Left kidney (tissue), 8 donors: ENCODE measurements around the gene ZNF827. TPM values are rescaled to one million over a fixed set of nuclear protein-coding genes. Genes with fewer than 3 reads are reported as not detected.

Experiments used
- DNase-seq: peaks from one replicate; pipeline ENCODE4 v3.0.0-alpha.2; 2013
- long read RNA-seq, 8 donors: transcript quantifications; one replicate each; lab custom pipeline, GENCODE V29; 2026
- polyA plus RNA-seq: library from polyadenylated mRNA; unstranded; fragments of 120-200 nt; gene quantifications from one replicate; pipeline ENCODE4 v1.2.1, GENCODE V29; 2013; ENCODE audit not compliant: insufficient read length

Gene ZNF827, protein sequence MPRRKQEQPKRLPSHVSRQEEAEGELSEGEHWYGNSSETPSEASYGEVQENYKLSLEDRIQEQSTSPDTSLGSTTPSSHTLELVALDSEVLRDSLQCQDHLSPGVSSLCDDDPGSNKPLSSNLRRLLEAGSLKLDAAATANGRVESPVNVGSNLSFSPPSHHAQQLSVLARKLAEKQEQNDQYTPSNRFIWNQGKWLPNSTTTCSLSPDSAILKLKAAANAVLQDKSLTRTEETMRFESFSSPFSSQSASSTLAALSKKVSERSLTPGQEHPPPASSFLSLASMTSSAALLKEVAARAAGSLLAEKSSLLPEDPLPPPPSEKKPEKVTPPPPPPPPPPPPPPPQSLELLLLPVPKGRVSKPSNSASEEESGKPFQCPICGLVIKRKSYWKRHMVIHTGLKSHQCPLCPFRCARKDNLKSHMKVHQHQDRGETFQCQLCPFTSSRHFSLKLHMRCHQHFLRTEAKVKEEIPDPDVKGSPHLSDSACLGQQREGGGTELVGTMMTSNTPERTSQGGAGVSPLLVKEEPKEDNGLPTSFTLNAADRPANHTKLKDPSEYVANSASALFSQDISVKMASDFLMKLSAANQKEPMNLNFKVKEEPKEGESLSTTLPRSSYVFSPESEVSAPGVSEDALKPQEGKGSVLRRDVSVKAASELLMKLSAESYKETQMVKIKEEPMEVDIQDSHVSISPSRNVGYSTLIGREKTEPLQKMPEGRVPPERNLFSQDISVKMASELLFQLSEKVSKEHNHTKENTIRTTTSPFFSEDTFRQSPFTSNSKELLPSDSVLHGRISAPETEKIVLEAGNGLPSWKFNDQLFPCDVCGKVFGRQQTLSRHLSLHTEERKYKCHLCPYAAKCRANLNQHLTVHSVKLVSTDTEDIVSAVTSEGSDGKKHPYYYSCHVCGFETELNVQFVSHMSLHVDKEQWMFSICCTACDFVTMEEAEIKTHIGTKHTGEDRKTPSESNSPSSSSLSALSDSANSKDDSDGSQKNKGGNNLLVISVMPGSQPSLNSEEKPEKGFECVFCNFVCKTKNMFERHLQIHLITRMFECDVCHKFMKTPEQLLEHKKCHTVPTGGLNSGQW
- 47.5 TPM for polyA plus RNA-seq
- long read RNA-seq, donor 1, partial matches to known transcripts: 17 of 18 reads
- long read RNA-seq, donor 1, other reads (novel, unspliced or antisense): 0 of 18 reads
- long read RNA-seq, donor 2, partial matches to known transcripts: 7 of 7 reads
- long read RNA-seq, donor 2, other reads (novel, unspliced or antisense): 0 of 7 reads
- long read RNA-seq, donor 3: 0 reads
- long read RNA-seq, donor 4: 0 reads
- long read RNA-seq, donor 5, partial matches to known transcripts: 6 of 6 reads
- long read RNA-seq, donor 5, other reads (novel, unspliced or antisense): 0 of 6 reads
- long read RNA-seq, donor 6, partial matches to known transcripts: 6 of 7 reads
- long read RNA-seq, donor 6, other reads (novel, unspliced or antisense): 0 of 7 reads
- long read RNA-seq, donor 7, partial matches to known transcripts: 15 of 16 reads
- long read RNA-seq, donor 7, other reads (novel, unspliced or antisense): 0 of 16 reads
- long read RNA-seq, donor 8: 0 reads

DNA sequence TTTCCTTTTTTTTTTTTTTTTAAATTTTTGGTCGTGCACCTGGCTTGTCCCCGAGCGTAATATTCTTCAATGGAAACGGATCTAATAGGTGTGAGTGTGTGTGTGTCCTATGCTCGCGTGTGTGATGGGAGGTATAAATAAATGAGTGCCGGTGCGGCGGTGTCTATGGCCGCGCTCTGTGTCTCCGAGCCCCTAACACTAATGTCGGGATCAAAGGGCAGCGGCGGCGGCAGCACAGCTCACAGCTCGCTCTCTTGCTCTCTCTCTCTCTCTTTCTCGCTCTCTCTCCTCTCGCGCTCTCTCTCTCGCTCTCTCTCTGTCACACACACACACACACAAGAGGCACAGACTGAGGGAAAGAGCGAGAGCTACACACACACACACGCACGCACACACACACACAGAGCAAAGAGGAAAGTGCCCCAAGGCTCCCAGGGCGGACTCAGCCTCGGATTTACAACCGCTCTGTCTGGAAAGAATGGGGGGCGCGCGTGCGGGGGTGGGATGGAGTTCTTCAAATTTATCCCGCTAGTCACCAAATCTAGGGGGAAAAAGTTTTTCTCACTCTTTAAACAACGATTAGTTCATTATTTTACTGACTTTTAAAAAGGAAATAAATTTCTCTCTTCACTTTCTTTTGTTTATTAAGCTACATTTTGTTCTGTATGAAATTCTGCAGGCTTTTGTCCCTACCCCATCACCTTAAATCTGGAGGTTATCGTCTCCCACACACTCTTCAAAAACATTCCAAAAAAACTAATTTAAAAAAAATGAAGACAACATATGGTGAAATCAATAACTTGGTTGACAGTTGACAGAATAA lies at the start of gene ZNF827:
Gene ZNF827 (minus strand): TSS at position 206 of the 823 bp plus-strand sequence. CDS start 416 bp downstream, outside the sequence.
- peak; percentile 74 for DNase-seq

DNA sequence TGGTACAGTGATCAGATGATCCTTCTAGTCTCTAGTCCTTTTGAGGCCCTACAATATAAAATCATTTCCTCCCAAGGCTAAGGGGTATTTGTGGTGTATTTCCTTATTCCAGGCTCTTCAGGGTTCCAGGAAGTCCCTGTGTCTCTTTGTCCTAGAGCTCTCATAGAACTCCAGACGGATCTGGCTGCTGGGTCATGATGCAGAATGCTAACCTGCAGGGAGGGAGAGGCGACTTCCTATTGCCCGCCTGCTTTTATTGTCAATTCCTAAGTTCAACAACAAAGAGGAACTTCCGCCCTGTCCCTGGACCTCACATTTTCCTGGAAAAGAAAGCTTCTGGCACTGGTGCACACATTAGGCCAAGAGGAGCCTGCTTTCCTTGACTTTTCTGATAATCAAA lies 45.9 kb upstream of the ZNF827 start:
- DNase-seq: no peak

DNA sequence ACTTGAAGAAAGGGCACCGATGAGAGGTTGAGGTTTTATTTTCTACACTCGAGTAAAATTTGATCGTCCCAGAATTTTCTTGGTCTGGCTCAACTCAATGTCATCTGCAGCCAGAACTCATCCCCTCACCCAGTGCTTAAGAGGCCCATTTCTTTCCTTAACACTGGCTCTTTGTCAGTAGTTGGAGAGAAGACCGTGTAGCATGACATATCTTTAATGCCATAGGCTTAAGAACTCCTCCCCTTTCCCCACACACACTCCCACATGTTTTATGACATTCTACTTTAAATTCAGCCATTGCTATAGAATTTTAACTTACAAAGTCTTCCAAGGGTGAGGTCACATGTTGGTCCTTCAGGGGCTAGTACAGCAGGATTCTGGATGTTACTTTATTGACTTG lies 44.2 kb upstream of the ZNF827 start:
- no peak for DNase-seq

DNA sequence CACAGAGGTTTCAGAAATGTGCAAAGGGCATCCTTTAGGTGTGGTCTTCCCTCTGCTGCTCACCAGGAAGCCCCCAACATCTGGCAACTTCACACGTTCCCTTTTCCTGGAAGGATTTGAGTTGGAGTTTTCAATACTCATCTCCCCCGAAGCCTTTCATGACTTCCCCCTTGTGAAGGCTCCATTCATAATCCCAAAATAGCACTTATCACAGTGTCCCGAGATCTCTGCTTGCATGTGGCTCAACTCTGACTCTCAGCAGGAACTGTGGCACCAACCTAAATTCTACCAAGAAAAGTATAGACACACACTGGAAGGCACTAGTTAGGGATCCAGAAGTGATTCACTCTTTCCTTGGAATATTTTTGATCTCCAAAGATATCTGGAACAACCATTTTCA lies 40.5 kb upstream of the ZNF827 start:
- no peak for DNase-seq

DNA sequence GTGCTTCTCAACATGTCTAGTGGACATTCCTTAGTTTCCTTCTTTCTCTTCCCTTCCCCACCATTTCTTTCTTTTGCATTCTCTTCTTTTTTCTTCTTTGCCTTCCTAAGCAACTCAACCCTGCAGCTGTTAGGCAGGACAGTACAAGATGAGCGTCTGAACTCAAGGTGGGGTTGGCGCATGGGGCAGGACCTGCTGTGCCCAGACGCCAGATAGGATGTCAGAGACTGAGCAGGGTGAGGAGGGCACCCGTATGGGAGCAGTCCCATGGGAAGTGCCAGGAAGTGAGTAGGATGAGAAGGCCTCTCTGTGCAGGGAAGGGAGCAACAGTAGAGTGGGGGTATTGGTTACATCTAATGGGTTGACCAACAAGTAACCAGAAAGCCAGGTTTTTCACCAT lies 38.1 kb upstream of the ZNF827 start:
- no peak for DNase-seq

DNA sequence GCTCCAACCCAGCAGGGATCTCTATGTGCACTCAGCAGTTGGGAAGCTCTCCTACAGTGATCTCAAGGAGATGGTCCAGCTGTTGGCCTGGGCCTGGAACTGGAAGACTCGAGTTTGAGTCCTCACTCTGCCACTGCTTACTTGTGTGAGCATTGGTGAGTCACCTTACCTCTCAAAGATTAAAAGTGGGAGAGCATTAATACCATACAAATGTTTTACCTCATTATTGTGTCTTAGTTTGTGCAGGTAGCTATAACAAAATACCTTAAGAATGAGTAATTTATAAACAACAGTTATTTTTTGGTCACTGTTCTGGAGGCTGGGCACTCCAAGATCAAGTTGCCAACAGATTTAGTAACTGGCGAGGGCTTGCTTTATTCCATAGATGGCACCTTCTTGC lies 21.4 kb upstream of the ZNF827 start:
- no peak for DNase-seq

DNA sequence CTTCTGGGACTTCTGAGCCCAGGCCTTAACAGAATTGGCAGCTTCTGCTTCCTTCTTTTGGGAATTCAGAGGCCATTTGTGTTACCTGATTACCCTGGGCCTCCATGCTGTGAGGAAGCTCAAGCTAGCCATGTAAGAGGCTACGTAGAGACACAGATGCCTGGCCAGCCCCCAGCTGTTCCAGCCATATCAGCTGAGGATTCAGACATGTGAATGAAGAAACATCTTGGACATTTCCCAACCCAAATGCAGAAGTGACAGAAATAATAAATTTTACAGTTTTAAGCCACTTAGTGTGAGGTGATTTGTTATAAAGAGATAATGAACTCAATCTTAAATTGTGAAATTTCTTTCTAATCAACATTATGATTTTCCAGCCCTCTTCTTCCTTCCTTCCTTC lies 18.7 kb upstream of the ZNF827 start:
- no peak for DNase-seq

DNA sequence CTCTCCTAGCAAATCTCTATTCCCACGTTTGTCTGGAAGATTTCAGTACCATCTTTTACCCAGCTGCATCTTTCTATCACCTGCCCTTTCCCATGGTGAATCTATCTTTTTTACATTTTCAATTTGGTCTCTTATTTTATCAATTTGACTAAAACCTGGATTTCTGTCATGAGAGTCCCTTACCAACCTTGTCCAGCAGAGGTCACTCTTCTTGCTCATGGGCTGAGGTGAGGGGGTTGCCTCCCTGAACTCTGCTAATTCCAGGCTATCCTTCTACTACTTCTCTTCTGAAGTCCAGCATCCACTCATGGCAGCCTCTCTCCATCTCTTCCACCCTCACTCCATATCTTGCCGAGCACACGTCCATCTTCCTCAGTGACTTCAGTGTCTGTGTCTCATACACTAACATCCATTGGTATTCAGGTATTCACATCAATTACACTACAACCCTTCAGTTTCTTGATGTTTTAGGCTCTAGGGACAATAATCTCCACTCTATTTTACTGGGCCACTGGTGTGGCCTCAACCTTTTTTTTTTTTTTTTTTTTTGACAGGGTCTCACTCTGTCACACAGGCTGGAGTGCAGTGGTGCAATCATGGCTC lies 17.8 kb upstream of the ZNF827 start:
- DNase-seq: no peak

DNA sequence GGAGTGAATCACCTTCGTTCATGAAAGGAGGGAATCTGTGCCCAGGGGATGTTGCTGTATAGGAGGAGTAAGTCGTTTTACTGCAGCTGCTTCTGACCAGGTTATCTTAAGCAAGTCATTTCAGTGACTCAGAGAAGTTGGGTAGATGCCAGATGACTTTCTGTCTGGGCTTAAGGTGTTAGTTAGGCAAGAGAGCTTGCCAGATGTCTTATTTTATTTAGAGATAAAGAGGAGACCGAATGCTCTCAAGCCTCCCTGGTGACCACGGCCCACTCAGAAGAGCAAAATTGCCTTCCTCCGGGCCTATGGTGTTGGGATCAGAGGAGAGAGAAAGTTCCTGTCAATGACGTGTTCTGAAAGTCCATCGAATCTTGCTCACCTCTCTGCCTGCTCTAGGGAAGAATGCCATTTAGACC lies 16.3 kb upstream of the ZNF827 start:
- no peak for DNase-seq

DNA sequence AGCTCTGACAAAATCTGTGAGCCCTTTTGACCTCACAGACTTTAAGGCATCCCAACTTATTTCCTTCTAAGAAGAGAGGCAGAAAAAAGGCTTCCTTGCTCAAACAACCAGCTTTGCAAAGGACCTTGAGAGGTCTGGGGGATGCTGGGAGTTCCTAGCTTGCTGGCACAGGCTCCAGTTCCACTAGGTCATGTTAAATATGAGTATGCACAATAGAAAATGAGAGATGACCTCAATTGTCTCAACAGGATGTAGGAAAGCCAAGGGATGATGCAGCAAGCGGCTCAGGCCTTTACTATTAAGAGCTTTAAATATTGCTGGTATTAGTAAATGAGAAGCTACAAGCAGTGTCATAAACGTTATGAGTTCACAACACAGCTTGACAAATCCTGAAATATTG lies 13.3 kb upstream of the ZNF827 start:
- DNase-seq: no peak

DNA sequence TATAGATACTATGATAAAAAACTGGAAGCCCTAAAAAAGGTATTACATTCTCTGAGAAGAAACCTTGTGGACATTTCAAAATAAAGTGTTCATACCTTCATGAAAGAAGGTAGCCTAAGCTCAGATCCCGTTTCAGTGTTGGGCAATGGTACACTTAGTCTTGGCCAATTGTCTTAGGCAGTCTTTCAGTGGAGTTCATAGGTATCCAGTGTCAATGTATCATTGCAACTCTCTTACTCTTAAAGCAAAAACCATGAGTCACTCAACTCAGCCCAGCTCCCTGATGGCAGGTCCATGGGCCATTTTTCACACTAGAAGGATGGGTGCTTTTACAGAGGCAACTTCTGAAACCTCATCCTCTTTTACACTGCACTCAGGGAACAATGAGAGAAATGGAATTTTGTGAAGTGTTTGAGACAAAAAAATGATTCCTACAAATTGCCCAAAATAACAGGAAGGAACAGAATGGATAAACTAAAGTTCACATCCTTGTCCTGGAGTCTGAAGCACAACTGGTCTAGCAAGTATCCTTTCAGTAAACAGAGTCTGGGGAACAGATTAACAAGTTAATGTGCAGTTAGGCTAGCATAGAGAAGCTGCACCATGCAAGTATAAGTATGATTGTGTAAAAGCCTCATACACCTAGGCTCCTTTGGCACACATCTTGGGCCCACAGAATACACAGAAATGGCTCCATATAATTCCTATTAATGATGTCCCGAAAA lies 7.0 kb upstream of the ZNF827 start:
- no peak for DNase-seq

DNA sequence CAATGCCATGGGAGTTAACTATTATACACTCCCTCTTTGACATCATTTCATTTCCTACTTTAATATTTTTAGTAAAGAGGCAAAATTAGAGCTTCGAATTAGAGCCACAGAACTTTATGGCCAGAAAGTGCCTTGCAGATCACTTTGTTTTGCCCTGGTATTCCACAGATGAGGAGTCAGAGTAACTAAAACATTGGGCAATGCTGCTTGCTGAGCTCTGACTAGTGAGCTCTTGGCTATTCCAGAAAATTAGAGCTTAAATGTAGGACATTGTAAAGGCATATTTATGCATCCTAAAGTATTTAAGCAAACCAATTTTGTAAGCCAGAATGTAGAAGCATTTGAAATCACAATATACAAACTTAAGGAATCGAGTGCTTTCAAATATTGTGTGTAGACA lies 6.3 kb upstream of the ZNF827 start:
- no peak for DNase-seq

DNA sequence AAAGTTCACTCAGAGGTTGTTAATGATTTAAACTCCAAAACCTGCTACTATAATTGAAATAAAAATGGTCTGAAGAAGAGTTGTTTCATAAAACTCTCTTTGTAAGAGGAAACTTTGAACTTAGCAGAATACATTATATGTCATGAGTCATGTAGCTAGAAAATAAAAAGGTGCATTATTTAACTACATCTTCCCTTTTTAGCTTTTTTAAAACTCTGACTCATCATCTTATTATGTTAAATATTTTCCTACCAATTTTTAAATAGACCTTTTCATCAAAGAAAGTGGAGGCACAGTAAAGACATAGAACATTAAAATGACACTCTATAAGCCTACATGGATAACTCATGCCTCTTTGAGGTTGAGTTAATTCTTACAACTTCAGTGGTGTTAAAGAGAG lies 1.2 kb upstream of the ZNF827 start:
- no peak for DNase-seq

DNA sequence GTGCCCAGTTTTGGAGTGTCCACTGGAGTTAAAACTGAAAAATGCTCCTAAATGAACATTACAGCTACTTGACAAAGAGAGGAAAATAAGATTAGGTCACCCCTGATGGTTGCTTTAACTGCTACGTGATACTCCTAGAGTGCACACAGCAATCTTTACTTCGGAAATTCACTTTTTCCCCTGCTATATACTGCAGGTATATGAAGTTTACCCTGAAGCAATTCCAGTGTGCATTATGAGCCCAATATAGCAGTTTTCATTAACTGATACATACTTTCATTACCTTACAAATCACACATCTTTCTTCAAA lies 773 bp upstream of the ZNF827 start:
- DNase-seq: no peak

DNA sequence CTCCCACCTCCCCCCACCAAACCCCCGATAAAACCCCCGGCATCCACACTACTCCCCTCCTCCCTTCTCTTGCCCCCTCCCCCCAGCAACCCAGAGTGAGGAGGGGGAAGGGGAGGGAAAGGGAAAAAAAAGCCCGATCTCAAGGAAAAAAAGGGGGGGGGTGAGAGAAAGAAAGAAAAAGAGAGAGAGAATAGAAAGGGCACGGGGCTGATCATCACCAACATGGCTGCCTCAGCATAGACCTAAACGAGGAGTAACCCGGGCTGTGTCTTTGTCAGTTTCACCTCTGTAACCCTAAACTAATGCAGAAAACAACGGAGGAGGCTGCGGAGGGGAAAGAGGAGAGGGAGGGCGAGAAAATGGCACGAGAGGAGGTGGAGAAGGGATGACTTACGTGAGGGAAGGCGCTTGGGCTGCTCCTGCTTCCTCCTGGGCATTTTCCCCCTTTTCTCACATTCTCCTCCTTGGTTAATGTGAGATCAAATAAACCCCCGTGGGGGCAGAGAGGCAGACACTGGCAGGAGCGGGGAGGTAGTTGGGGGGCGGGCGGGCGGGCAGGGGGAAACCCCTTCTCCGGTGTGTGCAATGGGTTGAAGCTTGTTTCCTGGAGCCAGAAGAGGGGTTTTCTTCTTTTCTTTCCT lies 532 bp downstream of the ZNF827 start:
- peak; percentile 56 for DNase-seq

DNA sequence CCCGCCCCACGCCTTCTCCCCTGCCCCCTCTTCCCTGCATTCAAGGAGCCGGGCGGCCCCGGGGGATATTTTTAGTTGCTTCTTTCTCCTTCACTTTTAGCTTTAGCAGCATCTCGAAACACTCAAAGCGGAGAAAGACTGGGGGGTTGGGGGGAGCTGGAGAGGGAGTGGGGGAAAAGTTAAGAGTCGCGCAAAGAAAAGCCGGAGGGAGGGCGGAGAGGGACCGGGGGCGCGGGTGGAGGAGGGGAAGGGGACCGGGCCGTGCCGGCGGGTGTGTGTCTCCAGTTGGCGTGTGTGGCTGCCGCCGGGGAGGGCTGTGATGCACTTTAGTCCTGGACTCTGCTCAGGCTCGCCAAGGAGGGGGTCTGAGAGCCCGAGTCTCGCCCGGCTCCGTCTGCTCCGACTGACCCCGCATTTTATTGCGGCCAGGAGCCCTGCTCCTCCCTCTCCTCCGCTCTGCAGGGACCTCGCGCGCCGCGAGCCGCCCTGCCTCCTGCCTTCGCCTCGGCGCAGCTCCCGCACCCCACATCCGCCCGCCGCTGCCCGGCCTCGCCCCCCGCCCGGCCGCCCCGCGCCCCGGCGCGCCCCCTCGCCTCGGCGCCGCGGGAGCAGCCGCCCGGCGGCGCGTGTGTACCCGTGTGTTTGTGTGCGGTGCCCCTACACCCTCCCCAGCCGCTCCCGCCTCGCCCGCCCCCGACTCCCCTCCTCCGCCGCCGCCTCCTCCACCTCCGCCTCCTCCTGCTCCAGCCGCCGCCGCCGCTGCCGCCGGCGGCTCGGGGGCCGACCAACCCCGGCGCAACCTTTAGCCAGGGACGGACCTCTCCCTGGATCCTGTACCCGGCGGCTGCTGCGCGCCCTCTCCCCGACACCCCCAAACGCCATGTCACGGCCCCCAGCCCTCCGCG lies 1.4 kb downstream of the ZNF827 start:
- peak; percentile 83 for DNase-seq

DNA sequence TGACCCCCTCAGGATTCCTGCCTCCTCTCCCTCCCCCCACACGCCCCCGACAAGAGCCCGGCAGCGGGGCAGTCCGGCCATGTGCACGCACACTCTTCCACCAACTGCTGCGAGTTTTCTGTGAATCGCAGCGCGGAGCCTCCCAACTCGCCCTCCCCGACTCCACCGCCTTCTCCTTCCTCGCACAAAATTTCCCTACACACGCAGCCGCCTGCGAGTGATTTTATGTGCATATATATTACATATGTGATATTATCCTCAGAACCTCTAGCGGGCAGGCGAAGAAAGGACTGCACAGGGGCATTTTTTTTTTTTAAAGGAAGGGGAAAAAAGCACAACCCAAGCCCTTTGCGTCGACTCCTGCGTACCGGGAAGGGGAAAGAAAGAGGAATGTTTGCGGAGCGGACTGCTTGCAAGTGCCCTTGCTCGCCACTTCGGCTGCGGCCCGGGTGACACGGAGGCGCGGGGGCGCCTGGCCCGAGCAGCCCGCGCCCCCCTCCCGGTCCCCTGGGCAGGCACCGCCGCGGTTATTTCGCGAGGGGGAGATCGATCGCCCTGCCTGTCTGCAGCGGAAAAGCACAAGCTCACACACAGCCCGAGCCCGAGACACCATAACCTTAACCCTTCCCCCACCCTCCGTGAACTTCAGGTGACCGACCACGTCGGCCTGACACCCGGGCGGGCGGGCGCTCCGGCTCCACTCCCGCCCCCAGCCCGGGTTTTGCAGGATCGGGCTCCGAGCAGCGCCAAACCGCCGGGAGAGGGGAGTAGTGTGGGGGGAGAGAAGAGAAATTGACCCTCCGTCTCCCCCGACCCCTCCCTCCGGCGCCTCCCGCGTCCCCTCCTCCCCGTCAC lies 2.3 kb downstream of the ZNF827 start:
- DNase-seq: peak; percentile 66
